K562 (cell line): ENCODE data around the gene TMEM114. TPM values are rescaled to one million over a fixed set of nuclear protein-coding genes. Genes with fewer than 3 reads are reported as not detected.

ENCODE experiments used
- ATAC-seq: fragments of 200-7000 bp; cut with Tn5 transposase; 3 replicates; pipeline ENCODE4 v1.9.1; 2020; ENCODE audit warnings: moderate library complexity
- BruUV-seq: library from RNA; stranded (reverse); fragments of 400-500 nt; replicated peaks from 2 replicates; lab custom pipeline; 2021; lab: Mats Ljungman, UMichigan
- CTCF ChIA-PET: fragments of 300-600 bp; formaldehyde crosslinking; extraction: SDS; loops from one replicate; lab custom pipeline; 2021; ENCODE audit warnings: low intra/inter-chr PET ratio; lab: Yijun Ruan, JAX
- POLR2A ChIA-PET: fragments of 300-600, 350-650 bp; sonication (Branson Sonifier 250); formaldehyde crosslinking; extraction: SDS; loops from one replicate; lab custom pipeline; 2021; ENCODE audit warnings: antibody characterized with exemption, inconsistent platforms; lab: Yijun Ruan, JAX
- DNase-seq, 4 experiments: peaks; one replicate each; pipeline versions ENCODE4 v3.0.0 to v3.0.0-alpha.2; 2011 to 2018; ENCODE audit warnings: low spot score in 3 of 4, mixed read lengths in 3 of 4; ENCODE audit errors: extremely low read depth in 1 of 4
- FAIRE-seq: peaks from 2 replicates; lab custom pipeline; 2011; peaks lifted over from hg19 to GRCh38; lab: Jason Lieb, UNC
- H2AFZ ChIP-seq: 2 replicates; pipeline ENCODE4 v1.6.0; 2011; ENCODE audit warnings: low read depth, low read length, control low read depth, inconsistent platforms
- H3K27ac ChIP-seq: fragments of 200-600 bp; 3 replicates; pipeline ENCODE4 v1.8.0; 2011; ENCODE audit warnings: low read depth, mild to moderate bottlenecking, control low read depth, inconsistent platforms, low read length, moderate library complexity, mixed read lengths; ENCODE audit errors: extremely low read depth
- H3K27me3 ChIP-seq, 2 experiments: fragments of 300-600 bp in 1 of 2; 2 replicates in 1 of 2; 3 replicates in 1 of 2; pipeline versions ENCODE4 v1.6.0 to v1.8.0; 2011; ENCODE audit warnings: inconsistent platforms in 2 of 2, low read length in 2 of 2, mild to moderate bottlenecking in 1 of 2, mixed read lengths in 1 of 2, moderate library complexity in 1 of 2; ENCODE audit not compliant: control insufficient read depth in 2 of 2, insufficient read depth in 2 of 2
- H3K36me3 ChIP-seq: fragments of 300-600 bp; 3 replicates; pipeline ENCODE4 v1.8.0; 2011; ENCODE audit warnings: mild to moderate bottlenecking, low read length, inconsistent platforms; ENCODE audit not compliant: control insufficient read depth, insufficient read depth
- H3K4me1 ChIP-seq, 2 experiments: fragments of 200-600 bp in 1 of 2; replicated peaks in 1 of 2; 2 replicates in 1 of 2; 3 replicates in 1 of 2; pipeline versions ENCODE4 v1.5.1 to v1.8.0; 2011; ENCODE audit warnings: inconsistent platforms in 2 of 2, low read length in 2 of 2, mild to moderate bottlenecking in 1 of 2, mixed read lengths in 1 of 2, moderate library complexity in 1 of 2; ENCODE audit not compliant: control insufficient read depth in 2 of 2, insufficient read depth in 2 of 2
- H3K4me2 ChIP-seq: 2 replicates; pipeline ENCODE4 v1.6.1; 2011; ENCODE audit warnings: low read length, control low read depth, inconsistent platforms, mixed read lengths; ENCODE audit not compliant: insufficient read depth
- H3K4me3 ChIP-seq: fragments of 200-600 bp; sonication (generic), shearing (Covaris generic); 2 replicates; pipeline ENCODE4 v1.5.1; 2016; ENCODE audit warnings: control low read depth, inconsistent platforms
- H3K79me2 ChIP-seq: fragments of 200-600 bp; 3 replicates; pipeline ENCODE4 v1.8.0; 2011; ENCODE audit warnings: low read length, inconsistent platforms; ENCODE audit not compliant: control insufficient read depth, insufficient read depth
- H3K9ac ChIP-seq, 2 experiments: 2 replicates each; pipeline versions ENCODE4 v1.6.0 to v1.6.1; 2011; ENCODE audit warnings: low read depth in 2 of 2, low read length in 2 of 2, control low read depth in 1 of 2, inconsistent platforms in 1 of 2, mild to moderate bottlenecking in 1 of 2, mixed read lengths in 1 of 2; ENCODE audit not compliant: insufficient read depth in 1 of 2
- H3K9me1 ChIP-seq: one replicate; pipeline ENCODE4 v1.6.0; 2011; ENCODE audit warnings: inconsistent platforms, mild to moderate bottlenecking, low read length, moderate library complexity; ENCODE audit not compliant: control insufficient read depth, insufficient read depth
- H3K9me3 ChIP-seq: replicated peaks from 2 replicates; pipeline ENCODE4 v1.5.1; 2011; ENCODE audit warnings: low read depth, low read length, inconsistent platforms; ENCODE audit not compliant: control insufficient read depth, insufficient read depth
- H4K20me1 ChIP-seq: replicated peaks from 2 replicates; pipeline ENCODE4 v1.6.1; 2011; ENCODE audit warnings: low read length, inconsistent platforms, mixed read lengths; ENCODE audit not compliant: control insufficient read depth, insufficient read depth
- ADNP ChIP-seq: fragments of 200-800 bp; sonication (Bioruptor generic); IDR thresholded peaks from 2 replicates; pipeline ENCODE4 v1.6.1; 2016; ENCODE audit warnings: missing genetic modification characterization, missing compliant biosample characterization
- CCAR2 ChIP-seq: fragments of 200-400 bp; formaldehyde crosslinking; IDR thresholded peaks from 2 replicates; pipeline ENCODE4 v1.6.1; 2017; ENCODE audit warnings: mild to moderate bottlenecking, low read depth, low read length
- ERF ChIP-seq: fragments of 450-650 bp; formaldehyde crosslinking; IDR thresholded peaks from 2 replicates; pipeline ENCODE4 v1.4.0; 2020; ENCODE audit warnings: mild to moderate bottlenecking, mixed read lengths
- IRF9 ChIP-seq: fragments of 450-650 bp; IDR thresholded peaks from 2 replicates; pipeline ENCODE4 v1.6.1; 2016; ENCODE audit warnings: missing biosample characterization, missing genetic modification characterization
- JUND ChIP-seq, 2 experiments: IDR thresholded peaks; 2 replicates in 1 of 2; 3 replicates in 1 of 2; pipeline ENCODE4 v1.6.1; 2011; ENCODE audit warnings: borderline replicate concordance in 2 of 2, low read depth in 2 of 2, low read length in 2 of 2, improper control_type of control experiment in 1 of 2, missing biosample characterization in 1 of 2, missing genetic modification characterization in 1 of 2, missing genetic modification reagents in 1 of 2
- MBD2 ChIP-seq: sonication (generic); IDR thresholded peaks from 2 replicates; pipeline ENCODE4 v1.6.1; 2016; ENCODE audit warnings: low read depth, borderline replicate concordance
- MTA3 ChIP-seq: fragments of 450-650 bp; formaldehyde crosslinking; IDR thresholded peaks from 2 replicates; pipeline ENCODE4 v1.6.1; 2017; ENCODE audit warnings: mild to moderate bottlenecking, borderline replicate concordance
- POLR2AphosphoS2 ChIP-seq: IDR thresholded peaks from 2 replicates; pipeline ENCODE4 v1.6.1; 2012; ENCODE audit warnings: low read length, improper control_type of control experiment
- PRPF4 ChIP-seq: fragments of 200-400 bp; formaldehyde crosslinking; IDR thresholded peaks from one replicate; pipeline ENCODE4 v1.6.1; 2017; ENCODE audit warnings: low read length, low read depth, mild to moderate bottlenecking; ENCODE audit not compliant: insufficient read depth, poor library complexity, severe bottlenecking
- PTRF ChIP-seq: fragments of 450-650 bp; IDR thresholded peaks from 2 replicates; pipeline ENCODE4 v1.6.1; 2016; ENCODE audit warnings: mild to moderate bottlenecking, missing genetic modification characterization, missing compliant biosample characterization
- SETDB1 ChIP-seq: IDR thresholded peaks from one replicate; pipeline ENCODE4 v1.6.1; 2012; ENCODE audit warnings: low read length, control low read depth, inconsistent platforms
- SIN3B ChIP-seq: fragments of 450-650 bp; IDR thresholded peaks from 2 replicates; pipeline ENCODE4 v1.6.1; 2017; ENCODE audit warnings: low read depth, mild to moderate bottlenecking, moderate library complexity
- TCFL5 ChIP-seq: fragments of 250-450 bp; sonication (Bioruptor Pico); conservative IDR thresholded peaks from 2 replicates; pipeline ENCODE4 v1.6.1; 2021; ENCODE audit warnings: mild to moderate bottlenecking, moderate library complexity, matching md5 sums
- ZC3H8 ChIP-seq: fragments of 450-650 bp; IDR thresholded peaks from 2 replicates; pipeline ENCODE4 v1.6.1; 2017
- ZNF280A ChIP-seq: fragments of 450-650 bp; IDR thresholded peaks from 2 replicates; pipeline ENCODE4 v1.6.1; 2018; ENCODE audit warnings: mild to moderate bottlenecking, low read depth; ENCODE audit not compliant: partially characterized antibody
- ZNF280B ChIP-seq: fragments of 250-450 bp; sonication (Bioruptor Pico); IDR thresholded peaks from 2 replicates; pipeline ENCODE4 v1.5.1; 2021; ENCODE audit warnings: mild to moderate bottlenecking
- ZNF668 ChIP-seq: fragments of 250-450 bp; sonication (Bioruptor Pico); IDR thresholded peaks from 2 replicates; pipeline ENCODE4 v1.8.0; 2022; ENCODE audit warnings: mild to moderate bottlenecking, inconsistent platforms
- ZNF707 ChIP-seq: fragments of 250-450 bp; sonication (Bioruptor Pico); conservative IDR thresholded peaks from 2 replicates; pipeline ENCODE4 v1.8.0; 2022; ENCODE audit warnings: inconsistent platforms, mild to moderate bottlenecking, moderate library complexity
- ZSCAN29 ChIP-seq: fragments of 450-650 bp; IDR thresholded peaks from 2 replicates; pipeline ENCODE4 v1.6.1; 2017
- WGBS: fragments of 100-300 bp; shearing (Covaris generic); methylation state at CpG from one replicate; pipeline ENCODE4 v1.1.6; 2016; ENCODE audit warnings: low coverage, mixed read lengths; ENCODE audit not compliant: insufficient coverage; ENCODE audit errors: missing lambda C conversion rate; 5-methylcytosine and 5-hydroxymethylcytosine counted together
- in situ Hi-C: fragments of 300-500 bp; cut with MboI; formaldehyde crosslinking; loops from 4 replicates; pipeline ENCODE4 v1.15.0; 2018; ENCODE audit warnings: inconsistent platforms, mixed read lengths
- intact Hi-C: fragments of 100-400 bp; cut with micrococcal nuclease; formaldehyde crosslinking; loops from 2 replicates; pipeline ENCODE4 v1.14.2; 2022
- polyA plus RNA-seq, 8 experiments: library from polyadenylated mRNA; depleted of rRNA in 4 of 8; stranded (reverse) in 5 of 8; unstranded in 3 of 8; fragments of >200 nt; fragmentation: Nextera tagmentation in 2 of 8; fragmentation: Illumina TruSeq in 1 of 8; extraction: Ambion mirVana in 2 of 8; extraction: Trizol in 1 of 8; gene quantifications; 2 replicates each; pipeline versions ENCODE4 v1.2.1 to v1.2.3, GENCODE V29; 2011 to 2014; ENCODE audit warnings: inconsistent platforms in 1 of 8, missing spikeins in 1 of 8
- total RNA-seq, 7 experiments: library from RNA; depleted of rRNA in 6 of 7; stranded (reverse); fragments of >200 nt in 6 of 7; fragmentation: Illumina TruSeq in 2 of 7; extraction: Trizol in 2 of 7; gene quantifications; 2 replicates each; pipeline versions ENCODE4 v1.2.1 to v1.2.3, GENCODE V29; 2011 to 2021; ENCODE audit warnings: low replicate concordance in 1 of 7

TMEM114 gene
- total and polyA plus RNA-seq, 9 of the 15 experiments (the other 6 are each of a cell fraction or from before 2014, with no cell fraction given) = not detected

- no peak overlapping the region for H3K9ac ChIP-seq
- H4K20me1 ChIP-seq = peaks cover 5% of the 10 kb centered on the region
- FAIRE-seq (no peak), DNase-seq (no peak), ATAC-seq (no peak)
- no peak overlapping the region for H3K27ac ChIP-seq
- no peaks in the 10 kb centered on the region for H3K4me1 ChIP-seq
- H3K36me3 ChIP-seq = no peaks in the 10 kb centered on the region
- POLR2A ChIA-PET = no interaction called here
- TF ChIP-seq ADNP (tag) (no peak), SIN3B (no peak), TCFL5 (no peak), ZNF280A (no peak), ZSCAN29 (no peak), MBD2 (no peak), ZNF707 (CRISPR knock-in tag) (no peak), CCAR2 (no peak), ZC3H8 (no peak), IRF9 (tag) (no peak), MTA3 (no peak), ZNF668 (CRISPR knock-in tag) (no peak), PTRF (tag) (no peak), PRPF4 (no peak), ZNF280B (no peak), ERF (CRISPR knock-in tag) (no peak), SETDB1 (no peak), JUND (IDR thresholded peaks at IDR 0.05; ENCODE audit: borderline replicate concordance, low read depth, low read length) (no peak), JUND (tag; IDR thresholded peaks at IDR 0.05; ENCODE audit: borderline replicate concordance, low read depth, low read length) (no peak), POLR2AphosphoS2 (no peak)
- no peaks in the 10 kb centered on the region for H3K9me3 ChIP-seq
- BruUV-seq = no TSS peak
- no peak overlapping the region for H2AFZ ChIP-seq
- intact Hi-C loops (no loop called here), in situ Hi-C loops (loop anchor here (25.0 kb wide), 1 partner anchor 1612 kb away; no protein-coding TSS in a partner anchor)
- H3K9me1 ChIP-seq = no peaks in the 10 kb centered on the region
- WGBS = 0% methylated on average over 8 of the region's 8 CpGs
- CTCF ChIA-PET = no interaction called here
- H3K4me3 ChIP-seq = no peak overlapping the region
- peaks cover 14 to 33% of the 10 kb centered on the region in 2 experiments; a peak in 3 of 5 replicates for H3K27me3 ChIP-seq
- H3K4me2 ChIP-seq = no peak overlapping the region
- H3K79me2 ChIP-seq = no peaks in the 10 kb centered on the region
Measured at GRCh38 chr16:8549843-8550412, 40.4 kb downstream of the TMEM114 start.
